NCI-H187 (cell line): ENCODE data around the gene RNF4.
"Not testable (repeated sequence)": the region's sequence is repeated elsewhere in the genome, so short reads cannot be mapped to it uniquely, and the experiment has no call there.

ENCODE experiments used
- DNase-seq, 2 experiments: peaks; one replicate each; lab custom pipeline; 2025; lab: John Stamatoyannopoulos, UW

The RNF4 gene

DNA sequence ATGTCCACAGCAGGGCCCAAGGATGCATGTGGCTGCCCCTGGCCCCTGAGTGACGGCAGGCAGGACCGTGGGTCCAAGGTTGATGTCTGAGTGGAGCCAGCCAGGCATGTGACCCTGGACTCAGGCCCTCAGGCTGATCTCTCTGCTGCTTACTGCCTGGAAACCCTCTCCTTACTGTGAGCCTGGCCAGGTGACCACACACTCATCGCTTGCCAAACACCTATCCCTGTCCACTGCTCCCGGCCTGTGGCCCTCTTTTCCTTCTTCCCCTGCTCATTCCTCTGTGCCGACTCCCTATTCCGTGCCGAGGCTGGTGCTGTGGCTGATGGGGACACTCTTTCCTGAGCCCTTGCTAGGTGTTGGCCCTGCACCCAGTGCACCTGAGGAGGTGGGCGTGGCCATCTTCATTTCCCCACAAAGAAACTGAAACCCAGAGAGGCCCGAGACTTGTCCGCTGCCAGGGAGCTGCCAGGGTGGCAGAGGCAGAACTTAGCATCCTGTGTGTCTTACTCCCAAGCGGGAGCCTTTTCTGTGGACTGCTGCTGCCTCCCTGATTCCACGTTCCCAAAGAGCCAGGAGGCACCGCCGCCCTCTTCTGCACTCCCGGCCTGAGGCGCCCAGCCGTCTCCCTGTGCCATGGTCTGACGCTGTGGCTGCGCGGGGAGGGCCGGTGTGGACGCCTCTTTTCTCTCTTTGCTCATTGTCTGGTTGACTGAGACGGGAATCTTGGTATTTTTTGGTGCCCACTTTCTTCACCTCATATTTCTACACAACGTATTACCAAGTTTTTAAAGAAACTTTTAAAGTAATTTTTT lies 11.2 kb upstream of the RNF4 start:
- no peak for DNase-seq

- DNase-seq, result no peak
Measured at GRCh38 chr4:2458546-2459491, 10.1 kb upstream of the RNF4 start.

GRCh38 chr4:2459589-2460349 lies 9.1 kb upstream of the RNF4 start:
- DNase-seq, result no peak

GRCh38 chr4:2461246-2461960 lies 7.5 kb upstream of the RNF4 start:
- no peak for DNase-seq

DNA sequence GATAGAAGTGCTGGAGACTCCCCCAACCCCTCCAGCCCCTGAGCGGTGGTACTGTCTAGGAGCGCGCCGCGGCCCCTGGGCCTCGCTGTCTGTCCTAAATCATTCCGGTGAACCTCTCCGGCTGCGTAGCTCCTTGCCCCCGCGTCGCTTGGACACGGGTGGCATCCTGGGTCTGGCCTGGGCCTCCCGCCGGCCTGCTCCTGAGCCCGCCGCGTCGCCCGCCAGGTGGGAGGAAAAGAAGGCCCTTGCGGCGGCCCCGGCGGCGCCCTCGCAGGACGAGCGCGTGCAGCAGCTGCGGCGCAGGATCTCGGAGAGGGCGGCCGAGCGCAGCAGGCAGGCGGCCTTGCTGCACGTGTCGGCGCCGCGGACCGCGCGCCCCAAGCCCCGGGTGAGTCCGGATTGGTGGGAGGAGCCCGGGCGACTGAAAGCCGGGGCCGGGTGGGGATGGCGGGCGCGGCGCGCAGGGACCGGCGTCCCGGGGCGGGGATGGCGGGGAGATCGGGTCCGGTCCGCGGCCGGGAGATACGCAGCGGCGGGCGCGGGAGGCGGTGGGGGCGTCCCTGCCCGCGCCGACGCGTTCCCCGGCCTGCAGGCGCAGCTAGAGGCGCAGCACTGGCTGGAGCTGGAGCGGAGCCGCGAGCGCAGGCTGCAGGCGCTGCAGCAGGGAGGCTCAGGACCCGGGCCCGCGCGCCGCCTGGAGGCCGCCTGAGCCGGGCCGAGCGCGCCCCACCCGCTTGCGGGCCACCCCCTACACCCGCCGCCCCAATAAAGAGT lies 6.5 kb upstream of the RNF4 start:
- peak; percentile 12 to 54 for DNase-seq

GRCh38 chr4:2462992-2463762 lies 5.7 kb upstream of the RNF4 start:
- DNase-seq, result no peak

GRCh38 chr4:2465032-2465431 lies 3.9 kb upstream of the RNF4 start:
- DNase-seq, result no peak

DNA sequence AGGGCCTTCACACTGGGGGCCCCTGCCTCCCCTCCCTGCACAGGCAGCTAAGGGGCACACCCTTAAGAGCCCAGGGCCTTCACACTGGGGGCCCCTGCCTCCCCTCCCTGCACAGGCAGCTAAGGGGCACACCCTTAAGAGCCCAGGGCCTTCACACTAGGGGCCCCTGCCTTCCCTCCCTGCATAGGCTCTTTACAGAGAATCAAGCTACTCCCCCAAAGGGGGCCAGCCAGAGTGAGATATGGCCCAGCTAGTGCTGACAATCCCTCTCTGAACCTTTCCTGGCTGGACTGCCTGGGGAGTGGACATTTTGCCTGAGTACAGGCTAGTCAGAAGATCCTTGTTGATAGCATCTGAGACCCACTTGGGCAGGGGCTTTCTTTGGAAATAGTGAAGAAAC lies 3.4 kb upstream of the RNF4 start:
- DNase-seq, result not testable (repeated sequence)

DNA sequence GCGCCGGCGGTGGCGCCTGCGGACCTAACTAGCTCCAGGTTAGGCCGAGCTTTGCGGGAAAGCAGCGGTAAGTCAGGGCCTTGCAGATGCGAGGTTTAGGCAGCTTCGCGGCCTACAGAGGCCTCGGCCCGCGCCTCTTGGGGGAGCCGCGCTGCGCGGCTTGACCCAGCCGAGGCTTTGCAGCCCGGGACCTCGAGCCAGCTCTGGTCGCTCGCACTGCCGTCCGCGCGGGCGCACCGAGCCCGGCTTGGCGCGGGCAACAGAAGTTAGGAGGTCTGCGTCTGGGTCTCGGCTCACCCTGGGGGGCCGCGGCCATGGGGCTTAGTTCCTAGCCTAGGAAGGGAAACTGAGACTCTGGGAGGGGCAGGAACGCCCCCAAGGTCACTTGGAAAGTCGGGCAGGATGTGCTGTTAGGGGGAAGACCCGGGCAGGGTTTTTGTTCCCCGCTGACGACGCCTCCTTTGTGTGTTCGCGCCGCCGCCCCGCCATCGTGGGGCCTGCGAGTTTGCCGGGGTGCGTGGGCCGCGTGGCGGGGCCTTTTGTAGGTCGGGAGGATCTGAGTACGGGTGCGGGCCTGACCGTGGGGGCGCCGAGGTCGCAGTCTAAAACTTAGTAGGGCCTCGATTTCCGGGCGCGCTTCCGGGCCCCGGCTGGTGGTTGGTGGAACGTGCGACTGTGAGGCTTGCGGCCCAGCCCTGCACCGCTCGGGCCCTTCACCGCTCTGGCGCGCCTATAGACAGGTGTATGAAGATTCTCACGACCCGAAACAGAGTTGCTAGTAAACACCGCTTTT lies 482 bp downstream of the RNF4 start:
- no peak for DNase-seq

GRCh38 chr4:2470791-2471190 lies 1.9 kb downstream of the RNF4 start:
- DNase-seq, result no peak

- DNase-seq, result no peak
Measured at GRCh38 chr4:2472187-2472586, 3.3 kb downstream of the RNF4 start.

DNA sequence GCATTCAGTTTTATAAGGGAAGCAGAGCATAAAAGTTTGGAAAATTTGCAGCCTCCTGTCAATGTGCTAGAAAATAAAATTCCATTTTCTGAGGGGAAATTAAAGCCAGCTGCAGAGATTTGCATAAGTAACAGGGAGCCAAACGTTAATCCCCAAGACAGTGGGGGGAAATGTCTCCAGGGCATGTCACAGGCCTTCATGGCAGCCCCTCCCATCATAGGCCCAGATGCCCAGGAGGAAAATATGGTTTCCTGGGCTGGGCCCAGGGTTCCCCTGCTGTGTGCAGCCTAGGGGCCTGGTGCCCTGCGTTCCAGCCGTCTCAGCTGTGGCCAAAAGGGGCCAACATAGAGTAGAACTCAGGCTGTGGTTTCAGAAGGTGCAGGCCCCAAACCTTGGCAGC lies 9.3 kb downstream of the RNF4 start:
- DNase-seq, result no peak

- no peak for DNase-seq
Measured at GRCh38 chr4:2480649-2481048, 11.7 kb downstream of the RNF4 start.

- DNase-seq, result no peak
Measured at GRCh38 chr4:2482192-2482591, 13.3 kb downstream of the RNF4 start.

DNA sequence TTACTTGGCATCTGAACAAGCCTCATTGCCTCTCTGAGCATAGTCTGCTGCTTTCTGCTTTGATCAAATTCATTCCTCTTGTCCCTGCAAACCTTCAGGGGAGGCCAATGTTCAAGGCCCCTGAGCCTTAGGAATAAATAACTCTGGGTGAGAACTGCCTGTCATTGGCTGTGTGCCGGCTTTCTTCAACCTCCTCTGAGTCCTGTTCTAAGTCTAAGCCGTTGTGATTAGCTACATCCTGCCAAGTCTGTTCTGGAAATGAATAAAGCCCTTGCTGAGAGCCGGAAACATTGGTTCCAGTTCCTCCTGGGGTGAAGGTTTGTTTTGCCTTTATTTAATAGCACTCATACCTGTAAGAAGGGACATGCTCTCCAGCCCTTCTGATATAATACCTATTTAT lies 13.8 kb downstream of the RNF4 start:
- DNase-seq, result no peak

DNA sequence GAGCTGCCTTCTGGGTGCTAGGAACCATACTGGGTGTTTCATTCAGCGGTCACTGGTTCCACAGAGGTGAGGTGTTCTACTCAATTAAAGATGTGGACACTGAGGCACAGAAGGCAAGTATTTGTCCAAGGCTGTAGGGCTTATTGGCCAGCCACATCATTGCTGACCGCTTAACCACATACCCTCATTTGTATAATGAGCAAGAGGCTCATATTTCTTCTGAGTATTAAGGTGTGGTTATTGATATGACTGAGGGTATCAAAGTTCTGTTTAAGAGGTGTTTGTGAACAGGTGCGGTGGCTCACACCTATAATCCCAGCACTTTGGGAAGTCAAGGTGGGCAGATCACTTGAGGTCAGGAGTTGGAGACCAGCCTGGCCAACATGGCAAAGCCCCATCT lies 14.3 kb downstream of the RNF4 start:
- no peak for DNase-seq

DNA sequence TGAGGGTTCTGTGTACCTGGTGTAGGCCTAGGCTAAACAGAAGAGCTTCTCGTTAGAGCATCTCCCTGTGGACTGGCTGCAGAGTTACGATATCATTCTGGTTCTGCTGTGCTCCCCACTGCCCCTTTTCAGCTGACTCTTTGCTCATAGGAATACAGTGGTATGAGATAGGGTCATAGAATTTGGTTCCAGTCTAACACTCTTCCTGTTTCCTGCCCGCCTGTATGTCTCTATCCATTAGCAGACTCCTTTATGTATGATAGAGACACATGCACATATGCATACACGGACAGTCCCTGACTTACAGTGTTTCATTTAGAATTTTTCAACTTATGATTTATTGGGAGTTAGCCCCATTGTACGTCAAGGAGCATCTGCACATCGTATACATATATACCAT lies 15.3 kb downstream of the RNF4 start:
- DNase-seq, result no peak

- no peak for DNase-seq
Measured at GRCh38 chr4:2484993-2485392, 16.1 kb downstream of the RNF4 start.

GRCh38 chr4:2485956-2486355 lies 17.1 kb downstream of the RNF4 start:
- DNase-seq, result no peak
